KOPT-K1 (cell line): ENCODE measurements around the gene ARHGAP19.

Experiments
- H3K27ac ChIP-seq: fragments of 200-600 bp; sonication (generic); 2 replicates; pipeline ENCODE4 v1.5.1; 2016; ENCODE audit warnings: antibody characterized with exemption, mild to moderate bottlenecking, low read depth, low read length; ENCODE audit not compliant: poor library complexity, severe bottlenecking
- H3K36me3 ChIP-seq: fragments of 200-600 bp; sonication (generic); 2 replicates; pipeline ENCODE4 v1.5.1; 2017; ENCODE audit warnings: antibody characterized with exemption, mild to moderate bottlenecking, low read length, moderate library complexity; ENCODE audit not compliant: insufficient read depth
- H3K9me3 ChIP-seq: fragments of 200-600 bp; sonication (generic); 2 replicates; pipeline ENCODE4 v1.5.1; 2017; ENCODE audit warnings: antibody characterized with exemption, low read length, mild to moderate bottlenecking; ENCODE audit not compliant: insufficient read depth, poor library complexity, severe bottlenecking

Gene ARHGAP19

DNA sequence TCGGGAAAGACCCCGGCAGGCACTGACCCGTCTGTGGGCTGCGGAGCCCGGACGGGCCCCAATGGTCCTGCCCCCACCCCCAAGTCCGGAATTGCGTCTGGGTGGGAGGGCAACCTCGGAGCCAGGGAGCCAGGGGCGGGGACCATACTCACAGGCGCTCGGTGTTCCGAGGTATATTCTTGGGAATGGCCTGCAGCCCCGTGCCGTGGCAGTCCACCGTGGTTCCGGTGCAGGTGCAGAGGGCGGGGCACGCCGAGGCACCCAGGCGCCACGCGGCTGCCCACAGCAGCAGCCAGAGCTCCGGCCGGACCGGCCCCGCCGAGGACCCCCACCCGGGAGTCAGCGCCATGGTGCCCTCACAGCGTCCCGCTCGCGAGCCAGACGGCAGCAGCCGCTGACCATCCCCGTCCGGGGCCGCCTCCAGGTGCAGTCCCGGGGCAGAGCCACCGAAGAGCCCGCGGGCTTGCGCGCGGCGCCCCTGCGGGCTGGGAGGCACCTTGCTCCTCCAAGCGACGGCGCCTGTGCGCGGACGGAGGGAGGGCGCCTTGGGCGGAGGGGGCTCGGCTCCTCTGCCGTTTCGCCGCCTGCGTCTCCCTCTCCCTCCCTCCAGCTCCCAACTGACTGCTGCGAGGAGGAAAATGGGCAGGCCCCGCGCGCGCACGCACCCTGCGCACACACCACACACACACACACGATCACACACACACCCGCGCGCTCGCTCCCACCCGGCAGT is 106.9 kb downstream of the ARHGAP19 start, which contains the start of gene SLIT1:
TSS of gene SLIT1 (minus strand) at position 634 of the 733 bp plus-strand sequence. CDS start at position 349, 285 bp downstream.
- Histone ChIP-seq H3K27ac (peak within 1 kb of the TSS; percentile 82), H3K9me3 (no peaks in the 10 kb centered on the region), H3K36me3 (peaks cover 22% of the 10 kb centered on the region)

DNA sequence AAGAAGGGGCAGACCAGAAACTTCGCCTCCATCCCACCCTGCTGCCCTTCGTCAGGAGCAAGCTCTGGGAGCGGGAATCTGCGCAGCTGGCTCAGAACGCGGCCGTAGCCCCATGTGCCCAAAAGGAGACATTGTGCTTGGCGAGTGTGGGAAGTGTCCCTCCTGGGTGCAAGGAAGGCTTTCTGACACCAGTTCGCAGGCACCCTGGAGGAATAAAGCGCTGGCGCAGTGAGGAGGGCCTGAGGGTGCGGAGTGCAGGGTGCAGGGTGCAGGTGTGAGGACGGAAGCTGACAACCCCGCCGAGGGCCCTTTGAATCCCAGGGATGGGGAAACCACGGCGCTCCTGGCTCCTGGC is 107.5 kb downstream of the ARHGAP19 start:
- Histone ChIP-seq H3K9me3 (no peaks in the 10 kb centered on the region), H3K36me3 (peaks cover 27% of the 10 kb centered on the region), H3K27ac (peak overlapping the region; percentile 82)

DNA sequence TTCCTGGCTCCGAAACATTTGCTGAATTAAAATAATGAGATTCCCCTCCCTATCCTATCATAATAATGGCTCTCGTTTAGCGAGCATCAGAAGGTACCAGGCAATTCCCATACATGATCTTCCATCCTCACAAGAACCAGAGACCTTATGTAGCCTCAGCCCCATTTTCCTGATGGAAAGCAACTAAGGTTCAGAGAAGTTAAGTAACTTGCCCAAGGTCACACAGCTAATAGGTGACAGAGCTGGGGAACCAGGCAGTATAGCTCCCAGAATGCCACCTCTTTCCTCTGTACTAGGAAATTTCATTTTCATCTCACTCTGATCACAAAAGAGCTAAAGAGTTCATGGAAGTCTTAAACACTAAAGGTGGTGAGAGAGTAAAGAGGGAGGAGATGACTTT is 109.1 kb downstream of the ARHGAP19 start:
- H3K36me3 ChIP-seq, result peaks cover 33% of the 10 kb centered on the region
- peak overlapping the region; percentile 82 for H3K27ac ChIP-seq
- H3K9me3 ChIP-seq, result no peaks in the 10 kb centered on the region

DNA sequence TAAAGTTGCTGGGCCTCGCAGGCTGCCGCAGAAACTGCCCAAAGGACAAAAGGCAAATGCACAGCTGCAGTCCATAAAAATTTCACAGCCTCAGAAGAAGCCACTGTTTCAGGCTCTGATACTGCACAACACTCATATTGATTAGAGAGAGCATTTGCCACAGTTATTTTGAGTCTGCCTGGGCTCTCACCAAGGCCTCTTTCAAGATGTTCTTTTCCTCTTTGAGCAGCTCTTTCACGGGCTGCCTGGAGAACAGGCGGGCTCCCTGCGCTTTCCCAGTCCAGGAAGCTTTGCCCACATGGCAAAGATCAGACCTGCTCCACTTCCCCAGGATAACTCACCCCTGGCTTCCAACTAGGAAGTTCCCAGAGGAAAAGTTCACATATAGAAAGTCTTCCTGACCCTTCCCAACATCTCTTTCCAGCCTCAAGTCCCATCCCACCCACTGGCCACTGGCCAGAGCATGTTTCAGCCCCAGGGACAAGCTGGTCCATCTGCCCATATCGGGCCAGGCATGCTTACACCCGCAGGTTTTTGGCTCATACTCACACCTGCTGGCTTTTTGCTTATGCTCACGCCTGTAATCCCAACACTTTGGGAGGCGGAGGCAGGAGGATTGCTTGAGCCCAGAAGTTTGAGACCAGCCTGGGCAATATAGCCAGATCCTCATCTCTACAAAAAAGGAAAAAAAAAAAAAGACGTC is 110.0 kb downstream of the ARHGAP19 start:
- Histone ChIP-seq H3K27ac (peak overlapping the region; percentile 82), H3K9me3 (no peaks in the 10 kb centered on the region), H3K36me3 (peaks cover 40% of the 10 kb centered on the region)

DNA sequence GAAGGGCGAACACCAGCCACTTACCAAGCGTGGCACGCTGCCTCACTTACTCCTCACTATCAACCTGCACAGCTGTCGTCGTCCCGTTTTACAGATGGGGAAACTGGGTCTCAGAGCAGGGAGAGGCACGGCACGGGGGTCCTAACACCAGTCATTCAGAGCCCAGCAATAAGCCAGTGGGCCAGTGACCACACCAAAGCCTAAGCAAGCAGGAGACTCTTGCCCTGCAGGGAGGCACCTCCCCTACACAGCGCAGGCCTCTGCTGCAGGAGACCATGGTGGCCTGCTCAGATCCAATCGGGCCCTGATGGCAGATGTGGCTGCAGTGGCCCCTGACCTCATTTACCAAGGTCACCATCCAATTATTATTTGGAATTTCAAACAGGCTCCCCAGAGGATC is 111.5 kb downstream of the ARHGAP19 start:
- Histone ChIP-seq H3K9me3 (no peaks in the 10 kb centered on the region), H3K36me3 (peaks cover 50% of the 10 kb centered on the region)

DNA sequence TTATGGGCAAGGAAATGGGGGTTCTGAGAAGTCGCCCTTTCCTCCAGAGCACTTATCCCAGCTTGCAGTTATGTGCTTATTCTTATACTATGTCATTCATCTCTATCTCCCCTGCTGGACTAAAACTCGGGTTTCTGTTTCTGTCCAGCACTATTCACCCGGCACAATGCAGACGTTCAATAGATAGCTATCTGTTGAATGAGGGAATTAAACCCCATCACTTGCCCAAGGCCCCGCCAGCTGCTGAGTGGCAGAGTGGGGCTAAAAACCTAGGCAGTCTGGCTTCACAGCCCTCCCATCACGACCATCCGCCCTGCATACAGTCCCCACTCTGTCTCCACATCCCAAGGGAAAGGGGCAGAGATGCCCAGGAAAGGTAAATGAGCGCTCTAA is 112.1 kb downstream of the ARHGAP19 start:
- Histone ChIP-seq H3K27ac (no peak overlapping the region), H3K36me3 (peaks cover 56% of the 10 kb centered on the region), H3K9me3 (no peaks in the 10 kb centered on the region)

More for the DNA sequence above, 111.5 kb downstream of the ARHGAP19 start:
- H3K27ac ChIP-seq, result no peak overlapping the region

DNA sequence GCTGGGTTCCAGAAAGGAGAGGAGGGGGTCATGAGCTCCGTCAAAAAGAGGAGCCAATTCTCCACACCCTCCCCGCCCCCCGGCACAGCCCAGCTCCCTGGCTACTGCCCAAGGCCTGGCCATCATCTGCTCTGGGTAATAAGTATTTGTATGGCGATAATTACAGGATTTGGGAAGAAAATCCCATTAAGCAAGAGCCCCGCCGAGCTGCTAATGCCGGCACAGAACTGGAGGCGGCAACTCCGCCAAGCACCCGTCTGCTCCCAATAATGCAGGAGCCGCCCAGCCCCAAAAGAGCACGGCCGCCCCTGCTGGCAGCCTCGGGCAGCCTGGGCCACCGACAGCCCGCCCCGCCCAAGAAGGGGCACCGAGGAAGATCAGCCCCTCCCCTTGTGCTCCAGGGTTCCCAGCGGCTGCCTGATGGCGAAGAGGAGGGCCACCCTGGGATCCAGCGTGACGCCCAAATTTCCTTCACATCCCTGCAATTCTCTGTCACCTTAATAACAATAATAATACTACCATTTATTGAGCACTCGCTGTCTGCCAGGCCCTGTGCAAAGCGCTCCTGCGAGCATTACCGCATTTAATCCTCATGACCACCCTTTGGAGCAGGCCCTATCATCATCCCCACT is 112.6 kb downstream of the ARHGAP19 start:
- Histone ChIP-seq H3K27ac (no peak overlapping the region), H3K36me3 (peaks cover 61% of the 10 kb centered on the region), H3K9me3 (no peaks in the 10 kb centered on the region)

DNA sequence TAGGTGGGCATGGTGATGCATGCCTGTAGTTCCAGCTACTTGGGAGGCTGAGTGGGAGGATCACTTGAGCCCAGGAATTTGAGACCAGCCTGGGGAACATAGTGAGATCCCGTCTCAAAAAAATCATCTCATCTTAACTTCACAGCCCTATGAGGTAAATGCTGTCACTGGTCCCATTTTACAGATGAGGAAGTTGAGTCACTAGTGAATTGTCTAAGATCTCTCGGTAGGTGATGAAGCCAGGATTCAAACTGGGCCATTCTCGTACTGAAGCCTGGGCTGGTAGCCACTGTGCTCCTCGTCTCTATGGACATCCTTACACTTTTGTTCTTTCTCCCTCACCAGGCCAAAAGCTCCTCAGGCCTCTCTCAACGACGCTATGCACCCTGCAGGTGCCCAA is 113.1 kb downstream of the ARHGAP19 start:
- no peaks in the 10 kb centered on the region for H3K9me3 ChIP-seq
- peaks cover 66% of the 10 kb centered on the region for H3K36me3 ChIP-seq
- no peak overlapping the region for H3K27ac ChIP-seq

DNA sequence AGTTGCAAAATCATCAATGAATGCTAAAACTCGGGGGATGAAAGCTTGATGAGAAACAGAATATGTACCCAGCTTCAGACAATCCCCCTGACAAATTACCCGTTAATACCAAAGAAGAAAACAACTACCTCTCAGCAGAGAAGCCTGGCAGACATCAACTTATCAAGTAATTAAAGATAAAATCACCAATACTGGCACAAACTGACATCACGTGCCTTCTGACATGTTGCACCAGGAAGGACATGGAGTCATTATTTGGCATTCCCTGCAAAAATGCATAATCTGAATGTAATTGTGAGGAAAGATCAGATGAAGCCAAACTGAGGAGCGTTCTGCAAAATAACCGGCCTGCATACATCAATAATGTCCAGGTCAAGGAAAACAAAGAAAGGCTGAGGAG is 114.4 kb downstream of the ARHGAP19 start:
- Histone ChIP-seq H3K36me3 (peaks cover 76% of the 10 kb centered on the region), H3K9me3 (no peaks in the 10 kb centered on the region), H3K27ac (no peak overlapping the region)

DNA sequence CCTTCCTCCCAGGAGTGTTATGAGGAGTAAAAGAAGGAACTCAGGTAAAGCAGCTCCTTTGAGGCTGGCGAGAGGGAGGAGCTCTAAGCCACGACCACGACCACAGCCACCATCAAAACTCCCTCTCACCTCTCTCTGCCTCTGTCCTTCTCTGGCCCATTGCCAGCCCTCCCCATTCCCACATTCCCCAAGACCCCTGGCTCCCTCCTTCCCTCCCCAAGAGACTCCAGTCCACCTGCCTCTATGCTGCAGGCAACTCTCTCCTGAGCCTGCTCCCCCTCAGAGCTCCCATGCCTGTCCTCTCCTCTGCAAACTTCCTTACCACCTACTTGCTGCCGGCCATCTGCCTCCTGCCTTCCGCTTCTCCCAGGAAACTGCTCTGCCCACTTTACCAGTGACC is 116.2 kb downstream of the ARHGAP19 start:
- Histone ChIP-seq H3K9me3 (no peaks in the 10 kb centered on the region), H3K27ac (peak overlapping the region; percentile 12), H3K36me3 (peaks cover 69% of the 10 kb centered on the region)

DNA sequence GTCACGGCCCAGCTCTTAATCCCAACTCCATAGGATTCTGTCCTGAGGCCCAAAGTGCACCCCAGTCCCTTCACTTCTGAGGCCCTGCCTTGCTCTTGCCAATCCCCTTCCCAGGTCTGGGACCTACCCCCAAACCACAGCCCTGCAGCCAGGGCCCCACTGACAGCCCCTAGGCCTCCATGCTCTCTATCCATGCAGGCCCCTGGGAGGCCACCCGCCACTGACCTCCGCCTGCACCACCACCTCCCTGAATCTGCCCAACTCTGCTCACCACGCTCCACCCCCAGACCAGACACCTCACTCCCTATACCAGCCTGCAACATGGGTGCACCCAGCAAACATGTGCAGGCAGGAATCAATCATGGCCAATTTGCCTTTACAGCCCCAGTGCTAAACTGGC is 116.9 kb downstream of the ARHGAP19 start:
- H3K9me3 ChIP-seq, result no peaks in the 10 kb centered on the region
- H3K36me3 ChIP-seq, result peaks cover 65% of the 10 kb centered on the region
- H3K27ac ChIP-seq, result no peak overlapping the region

DNA sequence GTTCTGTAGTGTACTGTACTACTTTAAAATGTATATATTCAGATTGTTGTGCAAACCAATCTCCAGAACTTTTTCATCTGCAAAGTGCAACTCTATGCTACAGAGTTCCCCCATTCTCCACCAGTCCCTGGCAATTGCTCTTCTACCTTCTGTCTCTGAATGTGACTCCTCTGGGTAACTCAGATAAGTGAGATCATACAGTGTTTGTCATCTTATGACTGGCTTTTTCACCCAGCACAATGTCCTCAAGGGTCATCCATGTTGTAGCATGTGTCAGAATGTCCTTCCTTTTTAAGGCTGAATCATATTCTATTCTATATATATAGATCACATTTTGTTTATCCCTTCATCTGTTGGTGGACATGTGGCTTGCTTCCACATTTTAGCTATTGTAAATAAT is 117.5 kb downstream of the ARHGAP19 start:
- H3K27ac ChIP-seq, result no peak overlapping the region
- H3K36me3 ChIP-seq, result peaks cover 66% of the 10 kb centered on the region
- H3K9me3 ChIP-seq, result no peaks in the 10 kb centered on the region

DNA sequence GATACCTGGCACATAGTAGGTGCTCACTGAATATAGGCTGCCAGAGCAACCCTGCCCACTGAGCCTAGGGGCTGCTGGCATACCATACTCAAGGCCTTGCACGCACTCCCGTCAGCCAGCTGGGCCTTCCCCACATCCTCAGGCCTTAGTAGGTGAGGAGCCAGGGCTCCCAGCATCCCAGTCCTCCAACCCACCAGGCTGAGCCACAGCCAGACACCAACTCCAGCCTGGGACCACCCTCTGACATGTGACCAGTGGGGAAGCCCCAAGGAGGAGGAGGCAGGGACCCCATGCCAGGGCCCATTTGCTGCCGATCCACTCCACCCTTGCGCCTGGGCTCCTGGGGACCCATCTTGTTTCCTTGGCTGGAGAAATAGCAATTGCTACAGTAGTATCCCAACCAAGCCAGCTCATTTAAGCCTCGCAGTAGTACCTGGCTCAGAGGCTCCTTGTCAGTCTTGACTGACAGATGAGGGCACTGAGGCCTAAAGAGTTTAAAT is 118.1 kb downstream of the ARHGAP19 start:
- H3K36me3 ChIP-seq, result peaks cover 67% of the 10 kb centered on the region
- H3K9me3 ChIP-seq, result no peaks in the 10 kb centered on the region
- no peak overlapping the region for H3K27ac ChIP-seq

DNA sequence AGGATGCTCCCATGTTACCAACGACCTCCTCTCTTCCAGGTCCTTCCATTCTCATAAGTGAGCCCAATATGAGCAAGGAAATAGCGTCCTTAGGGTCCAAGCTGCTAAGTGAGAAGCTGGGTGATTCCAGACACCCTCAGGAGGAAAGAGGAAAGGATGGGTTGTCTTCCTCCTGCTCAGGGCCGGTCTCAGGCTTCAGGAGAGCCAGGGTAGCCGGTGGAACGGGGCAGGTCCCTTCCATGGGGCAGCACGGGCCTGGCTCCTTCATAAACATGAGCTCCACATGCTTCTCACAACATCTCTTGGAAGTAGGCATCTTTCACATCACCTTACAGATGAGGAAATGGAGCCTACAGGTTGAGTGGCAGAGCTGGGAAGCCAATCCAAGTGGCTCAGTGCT is 119.4 kb downstream of the ARHGAP19 start:
- H3K27ac ChIP-seq, result no peak overlapping the region
- H3K36me3 ChIP-seq, result peaks cover 65% of the 10 kb centered on the region
- H3K9me3 ChIP-seq, result no peaks in the 10 kb centered on the region
